Lower lobe of right lung (tissue), 2 donors: ENCODE data around the gene TJP2. TPM values are rescaled to one million over a fixed set of nuclear protein-coding genes. Genes with fewer than 3 reads are reported as not detected.

Experiments
- ATAC-seq, 2 donors: fragments of 200-7000 bp; cut with Tn5 transposase; one replicate each; pipeline ENCODE4 v1.9.1; 2020 to 2022; ENCODE audit warnings: mild to moderate bottlenecking in 2 of 2, moderate library complexity in 2 of 2
- DNase-seq: peaks from one replicate; pipeline ENCODE4 v3.0.0-alpha.2; 2020
- H3K27ac ChIP-seq: fragments of 200-600 bp; one replicate; pipeline ENCODE4 v1.8.0; 2022
- H3K27me3 ChIP-seq: fragments of 200-600 bp; one replicate; pipeline ENCODE4 v1.8.0; 2022; ENCODE audit warnings: low read depth
- H3K36me3 ChIP-seq: fragments of 200-600 bp; one replicate; pipeline ENCODE4 v1.8.0; 2022; ENCODE audit warnings: mild to moderate bottlenecking
- H3K4me1 ChIP-seq: fragments of 200-600 bp; one replicate; pipeline ENCODE4 v1.8.0; 2022
- H3K4me3 ChIP-seq: fragments of 200-600 bp; one replicate; pipeline ENCODE4 v1.8.0; 2022; ENCODE audit warnings: mild to moderate bottlenecking
- H3K9me3 ChIP-seq: fragments of 200-600 bp; one replicate; pipeline ENCODE4 v1.8.0; 2022
- CTCF ChIP-seq: fragments of 200-600 bp; IDR thresholded peaks from one replicate; pipeline ENCODE4 v1.8.0; 2022; ENCODE audit warnings: antibody characterized with exemption, mild to moderate bottlenecking
- intact Hi-C: fragments of 100-400 bp; cut with DNase I; formaldehyde crosslinking; loops from one replicate; pipeline ENCODE4 v1.11.0; 2022
- total RNA-seq: library from RNA; stranded (reverse); fragmentation: NEBNext Ultra II Directional; extraction: Animal tissue kit (Norgen Biotek cat#: 25700); gene quantifications from one replicate; pipeline ENCODE4 v1.2.1, GENCODE V29; 2021
- donor health status: DM: no; HTN: yes; CAD: no; lungs with severe emphysema.

The TJP2 gene
- total RNA-seq, 1 donor from 2014 or later: 124 TPM

- H3K9me3 ChIP-seq: peaks cover 8% of the 10 kb centered on the region
These were observed 134.3 kb downstream of the TJP2 start for GRCh38 chr9:69308206-69308931.

DNA sequence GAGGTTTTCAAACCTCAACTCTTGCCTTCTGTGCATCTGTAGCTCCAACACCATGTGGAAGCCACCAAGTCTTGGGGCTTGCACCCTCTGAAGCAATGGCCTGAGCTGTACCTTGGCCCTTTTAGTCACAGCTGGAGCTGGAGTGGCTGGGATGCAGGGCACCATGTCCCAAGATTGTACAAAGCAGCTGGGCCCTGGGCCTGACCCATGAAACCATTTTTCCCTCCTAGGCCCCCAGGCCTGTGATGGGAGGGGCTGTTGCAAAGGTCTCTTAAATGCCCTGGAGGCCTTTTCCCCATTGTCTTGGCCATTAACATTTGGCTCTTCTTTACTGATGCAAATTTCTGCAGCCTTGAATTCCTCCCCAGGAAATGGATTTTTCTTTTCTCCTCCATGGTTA lies 139.1 kb downstream of the TJP2 start:
- ATAC-seq (no peak), DNase-seq (no peak)
- Histone ChIP-seq H3K9me3 (peaks cover 8% of the 10 kb centered on the region), H3K27me3 (no peaks in the 10 kb centered on the region), H3K27ac (no peak overlapping the region), H3K4me3 (no peak overlapping the region), H3K36me3 (no peaks in the 10 kb centered on the region), H3K4me1 (peaks cover 5% of the 10 kb centered on the region)
- TF ChIP-seq CTCF: no peak
- intact Hi-C loops: no loop called here

More at GRCh38 chr9:69308206-69308931, 134.3 kb downstream of the TJP2 start:
- Histone ChIP-seq H3K4me3 (no peak overlapping the region), H3K27me3 (no peaks in the 10 kb centered on the region), H3K27ac (peak overlapping the region; percentile 38), H3K36me3 (no peaks in the 10 kb centered on the region), H3K4me1 (peaks cover 12% of the 10 kb centered on the region)
- ATAC-seq (no peak), DNase-seq (no peak)
- no peak for TF ChIP-seq CTCF
- intact Hi-C loops: no loop called here

DNA sequence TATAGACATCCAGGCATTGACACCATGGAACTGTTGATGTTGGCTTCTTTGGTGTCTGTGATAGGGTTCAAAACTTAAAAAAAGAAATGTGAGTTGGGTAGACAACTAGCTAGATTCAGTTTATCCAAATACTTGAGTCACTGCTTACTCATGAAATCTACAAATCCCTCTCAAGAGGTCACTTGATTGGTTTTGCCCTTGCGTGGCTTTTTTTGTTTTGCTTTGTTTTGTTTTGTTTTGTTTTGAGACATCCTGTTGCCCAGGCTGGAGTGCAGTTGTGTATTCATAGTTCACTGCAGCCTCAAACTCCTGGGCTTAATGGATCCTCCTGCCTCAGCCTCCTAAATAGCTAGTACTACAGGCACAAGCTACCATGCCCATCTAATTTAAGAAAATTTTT lies 140.5 kb downstream of the TJP2 start:
- ATAC-seq: no peak
- no peaks in the 10 kb centered on the region for H3K27me3 ChIP-seq
- no peak for TF ChIP-seq CTCF
- H3K27ac ChIP-seq: no peak overlapping the region
- H3K9me3 ChIP-seq: peaks cover 8% of the 10 kb centered on the region
- intact Hi-C loops: no loop called here
- DNase-seq: no peak
- H3K4me1 ChIP-seq: no peaks in the 10 kb centered on the region
- no peaks in the 10 kb centered on the region for H3K36me3 ChIP-seq
- H3K4me3 ChIP-seq: no peak overlapping the region

GRCh38 chr9:69317081-69317480 lies 143.0 kb downstream of the TJP2 start:
- Histone ChIP-seq H3K4me3 (no peak overlapping the region), H3K4me1 (no peaks in the 10 kb centered on the region), H3K27me3 (no peaks in the 10 kb centered on the region), H3K27ac (no peak overlapping the region), H3K36me3 (no peaks in the 10 kb centered on the region), H3K9me3 (peaks cover 8% of the 10 kb centered on the region)
- DNase-seq (no peak), ATAC-seq (no peak)
- intact Hi-C loops: no loop called here
- TF ChIP-seq CTCF: no peak

- ATAC-seq (no peak), DNase-seq (no peak)
- Histone ChIP-seq H3K27me3 (no peaks in the 10 kb centered on the region), H3K4me3 (no peak overlapping the region), H3K27ac (no peak overlapping the region), H3K36me3 (no peaks in the 10 kb centered on the region), H3K4me1 (no peaks in the 10 kb centered on the region), H3K9me3 (peaks cover 2% of the 10 kb centered on the region)
- intact Hi-C loops: no loop called here
- no peak for TF ChIP-seq CTCF
These were observed 143.8 kb downstream of the TJP2 start for GRCh38 chr9:69317894-69318293.
